H1 (cell line): ENCODE results near the gene INHBC. TPM values are rescaled to one million over a fixed set of nuclear protein-coding genes. Genes with fewer than 3 reads are reported as not detected.

Experiments used
- CTCF ChIA-PET: fragments of 300-600 bp; sonication (Branson Sonifier 250); formaldehyde crosslinking; loops from one replicate; lab custom pipeline; 2021; ENCODE audit not compliant: partially characterized antibody; lab: Charles Lee
- POLR2A ChIA-PET: fragments of 300-600 bp; sonication (Branson Sonifier 250); formaldehyde crosslinking; loops from one replicate; lab custom pipeline; 2021; ENCODE audit warnings: inconsistent platforms; ENCODE audit not compliant: partially characterized antibody; lab: Charles Lee
- DNase-seq, 2 experiments: peaks; one replicate each; pipeline versions ENCODE4 v3.0.0 to v3.0.0-alpha.2; 2010 to 2022; ENCODE audit warnings: low spot score in 2 of 2, low read depth in 1 of 2, mixed read lengths in 1 of 2
- FAIRE-seq: peaks from 2 replicates; lab custom pipeline; 2011; peaks lifted over from hg19 to GRCh38; lab: Jason Lieb, UNC
- H2AFZ ChIP-seq: 2 replicates; pipeline ENCODE4 v1.8.1; 2012; ENCODE audit warnings: low read length, inconsistent platforms
- H2AK5ac ChIP-seq: 2 replicates; pipeline ENCODE4 v1.6.1; 2013; ENCODE audit warnings: low read depth, low read length
- H2BK120ac ChIP-seq: replicated peaks from 2 replicates; pipeline ENCODE3; 2013; ENCODE audit warnings: low read depth, low read length, inconsistent platforms
- H2BK12ac ChIP-seq: 2 replicates; pipeline ENCODE4 v1.6.1; 2013; ENCODE audit warnings: low read depth, low read length
- H2BK15ac ChIP-seq: 2 replicates; pipeline ENCODE4 v1.6.1; 2013; ENCODE audit warnings: low read length
- H2BK20ac ChIP-seq: 2 replicates; pipeline ENCODE4 v1.6.1; 2013; ENCODE audit warnings: low read length
- H2BK5ac ChIP-seq: 2 replicates; pipeline ENCODE4 v1.6.1; 2013; ENCODE audit warnings: low read depth, low read length
- H3K14ac ChIP-seq: 2 replicates; pipeline ENCODE4 v1.6.1; 2013; ENCODE audit warnings: inconsistent platforms; ENCODE audit not compliant: insufficient read length
- H3K18ac ChIP-seq: 2 replicates; pipeline ENCODE4 v1.6.1; 2013; ENCODE audit warnings: low read length; ENCODE audit errors: extremely low read depth
- H3K23ac ChIP-seq: 2 replicates; pipeline ENCODE4 v1.6.1; 2013; ENCODE audit warnings: inconsistent platforms; ENCODE audit not compliant: insufficient read length
- H3K23me2 ChIP-seq: 2 replicates; pipeline ENCODE4 v1.6.1; 2013; ENCODE audit warnings: low read depth, low read length
- H3K27ac ChIP-seq: 2 replicates; pipeline ENCODE4 v1.6.1; 2011; ENCODE audit warnings: low read depth, low read length, inconsistent platforms
- H3K27me3 ChIP-seq, 4 experiments: replicated peaks in 1 of 4; 1 replicate in 1 of 4; 2 replicates in 3 of 4; pipeline versions ENCODE4 v1.6.1 to v1.8.1; 2011 to 2013; ENCODE audit warnings: low read length in 3 of 4, mild to moderate bottlenecking in 3 of 4, inconsistent platforms in 2 of 4, mixed read lengths in 2 of 4, moderate library complexity in 1 of 4; ENCODE audit not compliant: control insufficient read depth in 3 of 4, insufficient read depth in 3 of 4; ENCODE audit errors: extremely low read depth in 1 of 4
- H3K36me3 ChIP-seq, 4 experiments: 2 replicates each; pipeline versions ENCODE4 v1.6.1 to v1.8.1; 2011 to 2013; ENCODE audit warnings: mild to moderate bottlenecking in 4 of 4, low read length in 3 of 4, moderate library complexity in 2 of 4, control low read depth in 1 of 4, inconsistent platforms in 1 of 4; ENCODE audit not compliant: insufficient read depth in 4 of 4, control insufficient read depth in 2 of 4
- H3K4ac ChIP-seq: replicated peaks from 2 replicates; pipeline ENCODE3; 2013; ENCODE audit warnings: low read length, low read depth, mixed read lengths, inconsistent platforms; ENCODE audit not compliant: insufficient read length
- H3K4me1 ChIP-seq, 4 experiments: replicated peaks in 1 of 4; 1 replicate in 1 of 4; 2 replicates in 3 of 4; pipeline versions ENCODE4 v1.6.1 to v1.8.1; 2011 to 2013; ENCODE audit warnings: low read length in 3 of 4, inconsistent platforms in 2 of 4, mixed read lengths in 1 of 4; ENCODE audit not compliant: insufficient read depth in 4 of 4, control insufficient read depth in 3 of 4
- H3K4me2 ChIP-seq, 2 experiments: 2 replicates each; pipeline versions ENCODE4 v1.6.1 to v1.8.1; 2011 to 2013; ENCODE audit warnings: low read depth in 2 of 2, low read length in 2 of 2, control low read depth in 1 of 2, inconsistent platforms in 1 of 2, mild to moderate bottlenecking in 1 of 2; ENCODE audit not compliant: insufficient read depth in 1 of 2
- H3K4me3 ChIP-seq, 4 experiments: fragments of 200-600, 300-600 bp in 1 of 4; sonication (generic), shearing (Covaris generic), sonication (Bioruptor Twin) in 1 of 4; 2 replicates each; pipeline versions ENCODE4 v1.5.1 to v1.8.1; 2011 to 2016; ENCODE audit warnings: low read length in 4 of 4, low read depth in 3 of 4, control low read depth in 2 of 4, inconsistent platforms in 2 of 4, mild to moderate bottlenecking in 2 of 4, mixed read lengths in 1 of 4, moderate library complexity in 1 of 4; ENCODE audit not compliant: insufficient read depth in 2 of 4; ENCODE audit errors: extremely low read depth in 1 of 4
- H3K56ac ChIP-seq: replicated peaks from 2 replicates; pipeline ENCODE3; 2013; ENCODE audit warnings: low read depth, mild to moderate bottlenecking, mixed read lengths, low read length, inconsistent platforms; ENCODE audit not compliant: insufficient read length
- H3K79me1 ChIP-seq: 2 replicates; pipeline ENCODE4 v1.6.1; 2013; ENCODE audit warnings: low read depth, low read length, control low read depth
- H3K79me2 ChIP-seq, 2 experiments: 2 replicates each; pipeline versions ENCODE4 v1.6.1 to v1.8.1; 2012 to 2013; ENCODE audit warnings: low read length in 2 of 2, mild to moderate bottlenecking in 2 of 2, inconsistent platforms in 1 of 2; ENCODE audit not compliant: insufficient read depth in 2 of 2, control insufficient read depth in 1 of 2
- H3K9ac ChIP-seq, 4 experiments: replicated peaks in 1 of 4; 1 replicate in 1 of 4; 2 replicates in 3 of 4; pipeline versions ENCODE4 v1.6.1 to v1.8.1; 2011 to 2013; ENCODE audit warnings: low read depth in 3 of 4, low read length in 3 of 4, control low read depth in 2 of 4, mild to moderate bottlenecking in 2 of 4, moderate library complexity in 2 of 4, inconsistent platforms in 1 of 4; ENCODE audit errors: extremely low read depth in 1 of 4
- H3K9me3 ChIP-seq, 2 experiments: 2 replicates each; pipeline versions ENCODE4 v1.6.1 to v1.8.1; 2012 to 2013; ENCODE audit warnings: mild to moderate bottlenecking in 2 of 2, moderate library complexity in 2 of 2, control low read depth in 1 of 2, inconsistent platforms in 1 of 2, low read depth in 1 of 2, low read length in 1 of 2, mixed read lengths in 1 of 2; ENCODE audit not compliant: insufficient read depth in 2 of 2
- H4K20me1 ChIP-seq, 2 experiments: replicated peaks in 1 of 2; 2 replicates each; pipeline versions ENCODE3 to v1.8.1; 2011 to 2013; ENCODE audit warnings: inconsistent platforms in 2 of 2, low read length in 2 of 2, mild to moderate bottlenecking in 1 of 2; ENCODE audit not compliant: insufficient read depth in 2 of 2, control insufficient read depth in 1 of 2
- H4K5ac ChIP-seq: 2 replicates; pipeline ENCODE4 v1.6.1; 2013; ENCODE audit warnings: low read length, low read depth, mixed read lengths, inconsistent platforms; ENCODE audit not compliant: insufficient read length
- H4K8ac ChIP-seq: 2 replicates; pipeline ENCODE4 v1.8.0; 2013; ENCODE audit warnings: mild to moderate bottlenecking, moderate library complexity, low read length, inconsistent platforms; ENCODE audit not compliant: insufficient read depth; ENCODE audit errors: extremely low read depth
- H4K91ac ChIP-seq: replicated peaks from 2 replicates; pipeline ENCODE3; 2013; ENCODE audit warnings: low read length, mixed read lengths, inconsistent platforms; ENCODE audit not compliant: insufficient read length
- CBX5 ChIP-seq: fragments of 300-800, 300-1000 bp; sonication (generic); IDR thresholded peaks from 2 replicates; pipeline ENCODE4 v1.7.1; 2016; ENCODE audit warnings: antibody characterized with exemption, low read length, low read depth
- CHD2 ChIP-seq: IDR thresholded peaks from 2 replicates; pipeline ENCODE4 v1.6.1; 2012; ENCODE audit warnings: low read length, improper control_type of control experiment
- EZH2 ChIP-seq: fragments of 200-600 bp; sonication (generic); IDR thresholded peaks from 2 replicates; pipeline ENCODE4 v1.7.1; 2012; ENCODE audit warnings: low read depth, mild to moderate bottlenecking, moderate library complexity, low read length, inconsistent platforms; ENCODE audit not compliant: severe bottlenecking
- POU5F1 ChIP-seq: IDR thresholded peaks from 2 replicates; pipeline ENCODE4 v1.6.1; 2011; ENCODE audit warnings: low read depth, mild to moderate bottlenecking, low read length, moderate library complexity
- SIN3A ChIP-seq, 2 experiments: IDR thresholded peaks in 1 of 2; conservative IDR thresholded peaks in 1 of 2; 2 replicates each; pipeline ENCODE4 v1.6.1; 2011 to 2012; ENCODE audit warnings: low read length in 2 of 2, improper control_type of control experiment in 1 of 2, low read depth in 1 of 2, mild to moderate bottlenecking in 1 of 2
- SUZ12 ChIP-seq: fragments of 200-600 bp; sonication (generic); IDR thresholded peaks from 2 replicates; pipeline ENCODE4 v1.6.1; 2012; ENCODE audit warnings: mild to moderate bottlenecking, inconsistent platforms, low read length, moderate library complexity, mixed read lengths
- TEAD4 ChIP-seq: IDR thresholded peaks from 2 replicates; pipeline ENCODE4 v1.6.1; 2012; ENCODE audit warnings: low read depth, low read length, inconsistent platforms, mixed read lengths
- WGBS, 2 experiments: shearing (Covaris generic) in 1 of 2; methylation state at CpG; one replicate each; pipeline versions ENCODE4 v1.1.6 to v1.1.7; 2013 to 2015; ENCODE audit warnings: low lambda C conversion rate in 2 of 2, mixed read lengths in 2 of 2, inconsistent platforms in 1 of 2, low coverage in 1 of 2, missing lambda C conversion rate in 1 of 2; ENCODE audit not compliant: insufficient replicate concordance in 2 of 2, insufficient coverage in 1 of 2, insufficient read length in 1 of 2; ENCODE audit errors: extremely low coverage in 1 of 2, missing lambda C conversion rate in 1 of 2; 5-methylcytosine and 5-hydroxymethylcytosine counted together
- polyA plus RNA-seq, 7 experiments: library from polyadenylated mRNA; depleted of rRNA in 3 of 7; stranded (reverse) in 5 of 7; unstranded in 2 of 7; fragments of >200 nt in 5 of 7; fragments of 200-250 nt in 2 of 7; gene quantifications; 1 replicate in 5 of 7; 2 replicates in 1 of 7; 4 replicates in 1 of 7; pipeline versions ENCODE4 v1.2.1 to v1.2.3, GENCODE V29; 2011 to 2013; ENCODE audit warnings: missing spikeins in 2 of 7, mixed read lengths in 2 of 7
- total RNA-seq: library from RNA; stranded (reverse); fragmentation: NEBNext Ultra II Directional; extraction: Animal tissue kit (Norgen Biotek cat#: 25700); gene quantifications from 2 replicates; pipeline ENCODE4 v1.2.1, GENCODE V29; 2021
- TF ChIP-seq, protein P1 (sequence below): IDR thresholded peaks from 2 replicates; pipeline ENCODE4 v1.6.1; 2012; ENCODE audit warnings: inconsistent platforms

Gene INHBC
- total and polyA plus RNA-seq, 2 of the 8 experiments (the other 6 are each of a cell fraction or from before 2014, with no cell fraction given): 0.15 TPM; not detected in 1

DNA sequence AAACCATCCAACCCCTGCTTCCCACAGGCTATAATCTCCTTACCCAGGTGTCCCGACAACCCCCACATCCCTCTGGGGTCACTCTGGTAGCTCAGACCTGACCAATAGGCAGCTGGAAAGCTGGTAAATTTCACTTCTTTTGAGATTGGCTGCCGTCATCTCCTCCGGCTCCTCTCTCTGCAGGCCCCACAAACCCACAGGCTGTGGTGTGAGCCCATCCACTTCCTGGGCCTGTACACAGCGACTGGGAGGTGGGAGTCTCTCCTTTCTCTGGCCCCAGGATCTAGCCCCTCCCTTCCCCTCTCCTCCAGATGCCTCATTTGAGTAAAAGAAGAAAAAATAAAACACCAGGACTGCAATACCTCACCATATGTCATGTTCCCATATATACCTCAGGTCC lies 709 bp downstream of the INHBC start:
- 92% methylated on average over 4 of the region's 4 CpGs; no CpG with 5 or more reads in 1 of the 2 experiments for WGBS, 2 experiments
- Histone ChIP-seq H3K9me3 (no peaks in the 10 kb centered on the region), H3K4me2 (no peak overlapping the region), H3K56ac (no peak overlapping the region), H3K18ac (no peak overlapping the region; the same call in 1 of the 2 replicates), H3K27me3 (no peaks in the 10 kb centered on the region), H2AK5ac (no peak overlapping the region), H2BK5ac (no peak overlapping the region; the same call in 1 of the 2 replicates), H3K23ac (no peak overlapping the region), H4K8ac (peak overlapping the region; percentile 79; the same call in 1 of the 2 replicates), H3K79me2 (no peaks in the 10 kb centered on the region), H2BK20ac (no peak overlapping the region), H3K23me2 (no peaks in the 10 kb centered on the region; the same call in 1 of the 2 replicates), H3K36me3 (no peaks in the 10 kb centered on the region), H3K4me3 (no peak overlapping the region), H3K4me1 (0 out of 7 replicates have a peak, but pooled peaks cover 0 to 3% (median 0%) of the 10 kb centered on the region in 4 experiments), H4K91ac (no peak overlapping the region), H3K27ac (no peak overlapping the region), H2BK15ac (no peak overlapping the region), H3K14ac (no peak overlapping the region), H3K4ac (no peak overlapping the region), H3K9ac (no peak overlapping the region), H4K20me1 (no peaks in the 10 kb centered on the region), H3K79me1 (no peaks in the 10 kb centered on the region), H2BK12ac (no peak overlapping the region), H2BK120ac (no peak overlapping the region), H4K5ac (no peak overlapping the region), H2AFZ (no peak overlapping the region; the same call in 1 of the 2 replicates)
- no peak for FAIRE-seq
- POLR2A ChIA-PET: interaction anchor here (0.6 to 13.2 kb wide), 5 partner anchors 12 to 193 kb away, joined by 3 to 168 read pairs (median 5); partner anchors contain the start of genes GLI1 and INHBE
- CTCF ChIA-PET: interaction anchor here (0.6 to 7.7 kb wide), 8 partner anchors 17 to 170 kb away, joined by 3 to 112 read pairs (median 4); partner anchors contain the start of gene INHBE
- DNase-seq: no peak
- TF ChIP-seq EZH2 (no peak), CBX5 (no peak), POU5F1 (no peak), SUZ12 (no peak), TEAD4 (no peak), SIN3A (conservative IDR thresholded peaks at IDR 0.05 in 1 of 2, IDR thresholded peaks at IDR 0.05 in 1 of 2; ENCODE audit: low read depth in 1 of 2, low read length in 2 of 2) (no peak), CHD2 (no peak)
- TF ChIP-seq, protein P1, sequence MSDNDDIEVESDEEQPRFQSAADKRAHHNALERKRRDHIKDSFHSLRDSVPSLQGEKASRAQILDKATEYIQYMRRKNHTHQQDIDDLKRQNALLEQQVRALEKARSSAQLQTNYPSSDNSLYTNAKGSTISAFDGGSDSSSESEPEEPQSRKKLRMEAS: no peak
